ENCODE results near the gene VKORC1.
A peak's percentile ranks its signal among the peaks of the same experiment; 100 is the strongest.

GRCh38 chr16:31117384-31118222 is 23.0 kb upstream of the VKORC1 start, which contains the start of gene KAT8:
- TF ChIP-seq CTCF (IDR thresholded peaks at IDR 0.05) (peak in 1 of 4 experiments; percentile 7), POLR2AphosphoS5 (IDR thresholded peaks at IDR 0.05) (peak; percentile 95)
